GM23338 (cell line): ENCODE measurements around the gene PLEKHJ1. TPM values are rescaled to one million over a fixed set of nuclear protein-coding genes. Genes with fewer than 3 reads are reported as not detected.

ENCODE experiments used
- ATAC-seq: fragments of 200-7000 bp; cut with Tn5 transposase; 3 replicates; pipeline ENCODE4 v1.9.1; 2020
- DNase-seq: peaks from one replicate; pipeline ENCODE4 v3.0.0-alpha.2; 2015; ENCODE audit warnings: low spot score
- H2AFZ ChIP-seq: fragments of 200-600 bp; sonication (generic); 2 replicates; pipeline ENCODE4 v1.8.0; 2016; ENCODE audit warnings: antibody characterized with exemption, mild to moderate bottlenecking, moderate library complexity
- H3F3A ChIP-seq: fragments of 200-600 bp; sonication (generic); replicated peaks from 2 replicates; pipeline ENCODE4 v1.8.0; 2017; ENCODE audit warnings: antibody characterized with exemption, mixed run types, low read depth
- H3K27ac ChIP-seq: fragments of 200-600 bp; sonication (generic); 2 replicates; pipeline ENCODE4 v1.6.1; 2016; ENCODE audit warnings: low read depth
- H3K27me3 ChIP-seq: fragments of 200-600 bp; sonication (generic); 2 replicates; pipeline ENCODE4 v1.8.0; 2016; ENCODE audit warnings: mild to moderate bottlenecking, mixed run types, moderate library complexity; ENCODE audit not compliant: insufficient read depth
- H3K36me3 ChIP-seq: fragments of 200-600 bp; sonication (generic); 2 replicates; pipeline ENCODE4 v1.8.0; 2016; ENCODE audit warnings: mild to moderate bottlenecking; ENCODE audit not compliant: insufficient read depth
- H3K4me1 ChIP-seq: fragments of 200-600 bp; sonication (generic); 2 replicates; pipeline ENCODE4 v1.8.0; 2016; ENCODE audit warnings: mild to moderate bottlenecking, moderate library complexity; ENCODE audit not compliant: insufficient read depth
- H3K4me2 ChIP-seq: fragments of 200-600 bp; sonication (generic); 2 replicates; pipeline ENCODE4 v1.7.1; 2017; ENCODE audit warnings: mixed run types
- H3K4me3 ChIP-seq: fragments of 200-600 bp; sonication (generic); 2 replicates; pipeline ENCODE4 v1.6.1; 2016; ENCODE audit warnings: mixed run types
- H3K79me2 ChIP-seq: fragments of 200-600 bp; sonication (generic); replicated peaks from 2 replicates; pipeline ENCODE4 v1.8.0; 2017; ENCODE audit warnings: mild to moderate bottlenecking; ENCODE audit not compliant: insufficient read depth
- H3K9me2 ChIP-seq: fragments of 200-600 bp; sonication (generic); 2 replicates; pipeline ENCODE4 v1.8.0; 2017; ENCODE audit not compliant: insufficient read depth
- H4K20me1 ChIP-seq: fragments of 200-600 bp; sonication (generic); replicated peaks from 2 replicates; pipeline ENCODE4 v1.8.0; 2017; ENCODE audit warnings: mild to moderate bottlenecking; ENCODE audit not compliant: insufficient read depth
- H3K27ac Mint-ChIP-seq: 2 replicates; pipeline ENCODE4 v1.8.0; 2020; ENCODE audit warnings: inconsistent platforms, mild to moderate bottlenecking, moderate library complexity, mixed read lengths
- H3K27me3 Mint-ChIP-seq: 3 replicates; pipeline ENCODE4 v1.8.0; 2022; ENCODE audit warnings: low read depth, mild to moderate bottlenecking, moderate library complexity, mixed read lengths, inconsistent platforms; ENCODE audit not compliant: insufficient read depth, poor library complexity
- H3K36me3 Mint-ChIP-seq: 3 replicates; pipeline ENCODE4 v1.8.0; 2021; ENCODE audit warnings: low read depth, mild to moderate bottlenecking, inconsistent platforms, moderate library complexity, mixed read lengths
- H3K4me1 Mint-ChIP-seq: 3 replicates; pipeline ENCODE4 v1.8.0; 2020; ENCODE audit warnings: mild to moderate bottlenecking, inconsistent platforms, mixed read lengths
- H3K4me3 Mint-ChIP-seq: 3 replicates; pipeline ENCODE4 v1.8.0; 2021; ENCODE audit warnings: moderate library complexity, mild to moderate bottlenecking, inconsistent platforms, mixed read lengths
- H3K9me3 Mint-ChIP-seq: 3 replicates; pipeline ENCODE4 v1.8.0; 2020; ENCODE audit warnings: moderate library complexity, mild to moderate bottlenecking, inconsistent platforms, mixed read lengths
- CREB1 ChIP-seq: fragments of 250-450 bp; sonication (Bioruptor Pico); IDR thresholded peaks from 2 replicates; pipeline ENCODE4 v1.5.0; 2020; ENCODE audit warnings: low read depth, mild to moderate bottlenecking, moderate library complexity
- ETS1 ChIP-seq: IDR thresholded peaks from 2 replicates; pipeline ENCODE4 v1.6.1; 2016; ENCODE audit warnings: antibody characterized with exemption
- EZH2phosphoT487 ChIP-seq: fragments of 200-600 bp; sonication (generic); IDR thresholded peaks from one replicate; pipeline ENCODE4 v1.8.1; 2018; ENCODE audit warnings: antibody characterized with exemption; ENCODE audit not compliant: unreplicated experiment
- NANOG ChIP-seq: IDR thresholded peaks from 2 replicates; pipeline ENCODE4 v1.6.1; 2016; ENCODE audit warnings: antibody characterized with exemption, borderline replicate concordance
- POLR2AphosphoS5 ChIP-seq: IDR thresholded peaks from 2 replicates; pipeline ENCODE4 v1.6.1; 2016; ENCODE audit warnings: antibody characterized with exemption, low read depth
- STAT1 ChIP-seq: IDR thresholded peaks from one replicate; pipeline ENCODE4 v1.6.1; 2016; ENCODE audit warnings: antibody characterized with exemption; ENCODE audit not compliant: unreplicated experiment
- ZNF114 ChIP-seq: fragments of 250-450 bp; sonication (Bioruptor Pico); IDR thresholded peaks from 2 replicates; pipeline ENCODE4 v1.5.0; 2020; ENCODE audit warnings: mild to moderate bottlenecking, moderate library complexity
- polyA plus RNA-seq: library from polyadenylated mRNA; unstranded; fragments of >200 nt; fragmentation: Nextera tagmentation; extraction: Ambion mirVana; gene quantifications from 2 replicates; pipeline ENCODE4 v1.2.1, GENCODE V29; 2016
- total RNA-seq: library from RNA; depleted of rRNA; stranded (reverse); fragments of >200 nt; shearing (Covaris generic); gene quantifications from 2 replicates; pipeline ENCODE4 v1.2.3, GENCODE V29; 2014
- TF ChIP-seq, protein P1 (sequence below): IDR thresholded peaks from one replicate; pipeline ENCODE4 v1.6.1; 2018; ENCODE audit warnings: antibody characterized with exemption; ENCODE audit not compliant: unreplicated experiment
- TF ChIP-seq, protein P2 (sequence below): fragments of 250-450 bp; sonication (Bioruptor Pico); IDR thresholded peaks from 2 replicates; pipeline ENCODE4 v1.5.0; 2020; ENCODE audit warnings: mild to moderate bottlenecking, moderate library complexity

PLEKHJ1 gene
- total and polyA plus RNA-seq, 2 experiments from 2014 or later: 146 to 210 TPM

- no peak for TF ChIP-seq EZH2phosphoT487
Observed at GRCh38 chr19:2270157-2270422, 34.0 kb upstream of the PLEKHJ1 start (continued).

DNA sequence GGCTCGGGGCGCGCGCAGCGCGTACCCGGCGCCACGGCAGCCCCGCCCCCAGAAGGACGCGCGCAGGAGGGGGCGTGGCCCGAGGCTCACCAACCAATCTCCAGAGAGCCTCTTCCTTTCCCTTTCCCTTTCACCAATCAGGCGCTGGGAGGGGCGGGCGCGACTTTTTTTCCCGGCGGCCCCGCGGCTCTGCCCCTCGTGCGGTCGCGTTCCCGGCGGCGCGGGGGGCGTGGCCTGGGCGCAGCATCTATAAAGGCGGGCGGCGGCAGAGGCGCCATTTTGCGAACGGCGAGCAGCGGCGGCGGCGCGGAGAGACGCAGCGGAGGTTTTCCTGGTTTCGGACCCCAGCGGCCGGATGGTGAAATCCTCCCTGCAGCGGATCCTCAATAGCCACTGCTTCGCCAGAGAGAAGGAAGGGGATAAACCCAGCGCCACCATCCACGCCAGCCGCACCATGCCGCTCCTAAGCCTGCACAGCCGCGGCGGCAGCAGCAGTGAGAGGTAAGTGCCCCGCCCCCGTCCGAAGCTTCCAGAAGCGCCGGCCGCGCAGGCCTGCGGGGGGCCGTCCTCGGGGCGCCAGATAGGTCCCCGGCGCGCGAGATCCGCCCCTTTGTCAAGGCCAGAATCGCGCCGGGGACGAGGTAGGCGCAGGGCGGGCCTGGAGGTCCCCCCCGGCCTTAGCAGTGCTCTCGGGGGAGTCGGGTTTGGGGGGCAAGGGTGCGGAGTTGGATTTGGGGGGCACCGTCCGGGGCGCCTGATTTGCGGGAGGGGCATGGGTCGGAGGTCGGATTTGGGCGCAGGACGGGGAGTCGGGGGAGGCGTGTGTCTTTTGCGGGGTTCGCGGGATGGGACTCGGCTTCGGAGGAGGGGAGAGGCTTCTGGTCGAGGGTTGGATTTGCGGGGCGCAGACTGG, 33.4 kb upstream of the PLEKHJ1 start:
- H3K4me3 ChIP-seq: peak overlapping the region; percentile 98
- Mint-ChIP-seq H3K9me3 (peaks cover 7% of the 10 kb centered on the region; the same call in 1 of the 3 replicates), H3K27me3 (peaks cover 24% of the 10 kb centered on the region), H3K4me3 (peak overlapping the region; percentile 93), H3K4me1 (peaks cover 20% of the 10 kb centered on the region), H3K36me3 (peaks cover 33% of the 10 kb centered on the region), H3K27ac (peak overlapping the region; percentile 97)
- DNase-seq (peak; percentile 96), ATAC-seq (peak; percentile 58)
- H4K20me1 ChIP-seq: peaks cover 26% of the 10 kb centered on the region
- peak overlapping the region; percentile 89 for H3K4me2 ChIP-seq
- H3K27ac ChIP-seq: peak overlapping the region; percentile 55; the same call in 1 of the 2 replicates
- peaks cover 18% of the 10 kb centered on the region for H3K4me1 ChIP-seq
- TF ChIP-seq ZNF114: no peak; the same call in 1 of the 2 replicates
- TF ChIP-seq ETS1: 0 out of 2 replicates have a peak, but pooled peaks have one; percentile 12
- peak; percentile 65 for TF ChIP-seq CREB1
- TF ChIP-seq STAT1: no peak
- no peak for TF ChIP-seq NANOG
- peak; percentile 99 for TF ChIP-seq POLR2AphosphoS5
- TF ChIP-seq, protein P1, sequence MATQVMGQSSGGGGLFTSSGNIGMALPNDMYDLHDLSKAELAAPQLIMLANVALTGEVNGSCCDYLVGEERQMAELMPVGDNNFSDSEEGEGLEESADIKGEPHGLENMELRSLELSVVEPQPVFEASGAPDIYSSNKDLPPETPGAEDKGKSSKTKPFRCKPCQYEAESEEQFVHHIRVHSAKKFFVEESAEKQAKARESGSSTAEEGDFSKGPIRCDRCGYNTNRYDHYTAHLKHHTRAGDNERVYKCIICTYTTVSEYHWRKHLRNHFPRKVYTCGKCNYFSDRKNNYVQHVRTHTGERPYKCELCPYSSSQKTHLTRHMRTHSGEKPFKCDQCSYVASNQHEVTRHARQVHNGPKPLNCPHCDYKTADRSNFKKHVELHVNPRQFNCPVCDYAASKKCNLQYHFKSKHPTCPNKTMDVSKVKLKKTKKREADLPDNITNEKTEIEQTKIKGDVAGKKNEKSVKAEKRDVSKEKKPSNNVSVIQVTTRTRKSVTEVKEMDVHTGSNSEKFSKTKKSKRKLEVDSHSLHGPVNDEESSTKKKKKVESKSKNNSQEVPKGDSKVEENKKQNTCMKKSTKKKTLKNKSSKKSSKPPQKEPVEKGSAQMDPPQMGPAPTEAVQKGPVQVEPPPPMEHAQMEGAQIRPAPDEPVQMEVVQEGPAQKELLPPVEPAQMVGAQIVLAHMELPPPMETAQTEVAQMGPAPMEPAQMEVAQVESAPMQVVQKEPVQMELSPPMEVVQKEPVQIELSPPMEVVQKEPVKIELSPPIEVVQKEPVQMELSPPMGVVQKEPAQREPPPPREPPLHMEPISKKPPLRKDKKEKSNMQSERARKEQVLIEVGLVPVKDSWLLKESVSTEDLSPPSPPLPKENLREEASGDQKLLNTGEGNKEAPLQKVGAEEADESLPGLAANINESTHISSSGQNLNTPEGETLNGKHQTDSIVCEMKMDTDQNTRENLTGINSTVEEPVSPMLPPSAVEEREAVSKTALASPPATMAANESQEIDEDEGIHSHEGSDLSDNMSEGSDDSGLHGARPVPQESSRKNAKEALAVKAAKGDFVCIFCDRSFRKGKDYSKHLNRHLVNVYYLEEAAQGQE: peak; percentile 6
- TF ChIP-seq, protein P2, sequence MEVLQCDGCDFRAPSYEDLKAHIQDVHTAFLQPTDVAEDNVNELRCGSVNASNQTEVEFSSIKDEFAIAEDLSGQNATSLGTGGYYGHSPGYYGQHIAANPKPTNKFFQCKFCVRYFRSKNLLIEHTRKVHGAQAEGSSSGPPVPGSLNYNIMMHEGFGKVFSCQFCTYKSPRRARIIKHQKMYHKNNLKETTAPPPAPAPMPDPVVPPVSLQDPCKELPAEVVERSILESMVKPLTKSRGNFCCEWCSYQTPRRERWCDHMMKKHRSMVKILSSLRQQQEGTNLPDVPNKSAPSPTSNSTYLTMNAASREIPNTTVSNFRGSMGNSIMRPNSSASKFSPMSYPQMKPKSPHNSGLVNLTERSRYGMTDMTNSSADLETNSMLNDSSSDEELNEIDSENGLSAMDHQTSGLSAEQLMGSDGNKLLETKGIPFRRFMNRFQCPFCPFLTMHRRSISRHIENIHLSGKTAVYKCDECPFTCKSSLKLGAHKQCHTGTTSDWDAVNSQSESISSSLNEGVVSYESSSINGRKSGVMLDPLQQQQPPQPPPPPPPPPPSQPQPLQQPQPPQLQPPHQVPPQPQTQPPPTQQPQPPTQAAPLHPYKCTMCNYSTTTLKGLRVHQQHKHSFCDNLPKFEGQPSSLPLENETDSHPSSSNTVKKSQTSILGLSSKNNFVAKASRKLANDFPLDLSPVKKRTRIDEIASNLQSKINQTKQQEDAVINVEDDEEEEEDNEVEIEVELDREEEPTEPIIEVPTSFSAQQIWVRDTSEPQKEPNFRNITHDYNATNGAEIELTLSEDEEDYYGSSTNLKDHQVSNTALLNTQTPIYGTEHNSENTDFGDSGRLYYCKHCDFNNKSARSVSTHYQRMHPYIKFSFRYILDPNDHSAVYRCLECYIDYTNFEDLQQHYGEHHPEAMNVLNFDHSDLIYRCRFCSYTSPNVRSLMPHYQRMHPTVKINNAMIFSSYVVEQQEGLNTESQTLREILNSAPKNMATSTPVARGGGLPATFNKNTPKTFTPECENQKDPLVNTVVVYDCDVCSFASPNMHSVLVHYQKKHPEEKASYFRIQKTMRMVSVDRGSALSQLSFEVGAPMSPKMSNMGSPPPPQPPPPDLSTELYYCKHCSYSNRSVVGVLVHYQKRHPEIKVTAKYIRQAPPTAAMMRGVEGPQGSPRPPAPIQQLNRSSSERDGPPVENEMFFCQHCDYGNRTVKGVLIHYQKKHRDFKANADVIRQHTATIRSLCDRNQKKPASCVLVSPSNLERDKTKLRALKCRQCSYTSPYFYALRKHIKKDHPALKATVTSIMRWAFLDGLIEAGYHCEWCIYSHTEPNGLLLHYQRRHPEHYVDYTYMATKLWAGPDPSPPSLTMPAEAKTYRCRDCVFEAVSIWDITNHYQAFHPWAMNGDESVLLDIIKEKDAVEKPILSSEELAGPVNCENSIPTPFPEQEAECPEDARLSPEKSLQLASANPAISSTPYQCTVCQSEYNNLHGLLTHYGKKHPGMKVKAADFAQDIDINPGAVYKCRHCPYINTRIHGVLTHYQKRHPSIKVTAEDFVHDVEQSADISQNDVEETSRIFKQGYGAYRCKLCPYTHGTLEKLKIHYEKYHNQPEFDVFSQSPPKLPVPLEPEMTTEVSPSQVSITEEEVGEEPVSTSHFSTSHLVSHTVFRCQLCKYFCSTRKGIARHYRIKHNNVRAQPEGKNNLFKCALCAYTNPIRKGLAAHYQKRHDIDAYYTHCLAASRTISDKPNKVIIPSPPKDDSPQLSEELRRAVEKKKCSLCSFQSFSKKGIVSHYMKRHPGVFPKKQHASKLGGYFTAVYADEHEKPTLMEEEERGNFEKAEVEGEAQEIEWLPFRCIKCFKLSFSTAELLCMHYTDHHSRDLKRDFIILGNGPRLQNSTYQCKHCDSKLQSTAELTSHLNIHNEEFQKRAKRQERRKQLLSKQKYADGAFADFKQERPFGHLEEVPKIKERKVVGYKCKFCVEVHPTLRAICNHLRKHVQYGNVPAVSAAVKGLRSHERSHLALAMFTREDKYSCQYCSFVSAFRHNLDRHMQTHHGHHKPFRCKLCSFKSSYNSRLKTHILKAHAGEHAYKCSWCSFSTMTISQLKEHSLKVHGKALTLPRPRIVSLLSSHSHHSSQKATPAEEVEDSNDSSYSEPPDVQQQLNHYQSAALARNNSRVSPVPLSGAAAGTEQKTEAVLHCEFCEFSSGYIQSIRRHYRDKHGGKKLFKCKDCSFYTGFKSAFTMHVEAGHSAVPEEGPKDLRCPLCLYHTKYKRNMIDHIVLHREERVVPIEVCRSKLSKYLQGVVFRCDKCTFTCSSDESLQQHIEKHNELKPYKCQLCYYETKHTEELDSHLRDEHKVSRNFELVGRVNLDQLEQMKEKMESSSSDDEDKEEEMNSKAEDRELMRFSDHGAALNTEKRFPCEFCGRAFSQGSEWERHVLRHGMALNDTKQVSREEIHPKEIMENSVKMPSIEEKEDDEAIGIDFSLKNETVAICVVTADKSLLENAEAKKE (CRISPR knock-in tag): no peak
- no peak overlapping the region for H2AFZ ChIP-seq
- peaks cover 45% of the 10 kb centered on the region for H3K79me2 ChIP-seq
- peaks cover 34% of the 10 kb centered on the region for H3F3A ChIP-seq
- peaks cover 4% of the 10 kb centered on the region; the same call in 1 of the 2 replicates for H3K36me3 ChIP-seq
- no peaks in the 10 kb centered on the region for H3K27me3 ChIP-seq
- H3K9me2 ChIP-seq: no peaks in the 10 kb centered on the region
